AG04450 (cell line): ENCODE results near the gene HMGXB3. TPM values are rescaled to one million over a fixed set of nuclear protein-coding genes. Genes with fewer than 3 reads are reported as not detected.

Experiments used
- CTCF ChIA-PET: fragments of 300-600, 350-600 bp; formaldehyde crosslinking; extraction: SDS; loops from one replicate; lab custom pipeline; 2022; ENCODE audit warnings: antibody characterized with exemption, inconsistent platforms; lab: Charles Lee
- POLR2A ChIA-PET: fragments of 350-600 bp; formaldehyde crosslinking; extraction: SDS; loops from one replicate; lab custom pipeline; 2021; ENCODE audit warnings: antibody characterized with exemption, inconsistent platforms; lab: Yijun Ruan, JAX
- DNase-seq: peaks from one replicate; pipeline ENCODE4 v3.0.0-alpha.2; 2011; ENCODE audit warnings: low read depth, low spot score
- H3K27ac ChIP-seq: one replicate; pipeline ENCODE4 v1.5.1; 2012; ENCODE audit warnings: low read depth, low read length, control low read depth
- H3K27me3 ChIP-seq: one replicate; pipeline ENCODE4 v1.6.0; 2012; ENCODE audit warnings: low read length; ENCODE audit not compliant: control insufficient read depth, insufficient read depth
- H3K4me3 ChIP-seq: 2 replicates; pipeline ENCODE4 v1.5.1; 2011; ENCODE audit warnings: mild to moderate bottlenecking, low read depth, low read length, control low read depth
- H3K9me3 ChIP-seq: 2 replicates; pipeline ENCODE4 v1.5.1; 2012; ENCODE audit warnings: low read length; ENCODE audit not compliant: control insufficient read depth, insufficient read depth
- CTCF ChIP-seq: IDR thresholded peaks from 2 replicates; pipeline ENCODE4 v1.5.1; 2011; ENCODE audit warnings: low read depth, low read length, control low read depth, inconsistent platforms
- polyA plus RNA-seq: library from polyadenylated mRNA; depleted of rRNA; stranded (reverse); fragments of >200 nt; gene quantifications from 2 replicates; pipeline ENCODE4 v1.2.3, GENCODE V29; 2011

The HMGXB3 gene
- polyA plus RNA-seq, 1 experiment = 37.0 TPM

GRCh38 chr5:150061538-150061995 lies 61.0 kb downstream of the HMGXB3 start:
- DNase-seq = no peak

GRCh38 chr5:150062216-150062922 lies 61.8 kb downstream of the HMGXB3 start:
- no peak for DNase-seq
- POLR2A ChIA-PET = no interaction called here

More at GRCh38 chr5:150061538-150061995, 61.0 kb downstream of the HMGXB3 start:
- Histone ChIP-seq H3K27ac (no peak overlapping the region), H3K9me3 (no peaks in the 10 kb centered on the region), H3K4me3 (no peak overlapping the region), H3K27me3 (no peaks in the 10 kb centered on the region)
- TF ChIP-seq CTCF = no peak
- ChIA-PET POLR2A (interaction anchor here (0.6 kb wide), 1 partner anchor 50 kb away, joined by 3 read pairs; no protein-coding TSS in a partner anchor), CTCF (no interaction called here)

GRCh38 chr5:150063638-150064037 lies 63.1 kb downstream of the HMGXB3 start:
- DNase-seq = no peak
- TF ChIP-seq CTCF = no peak
- ChIA-PET POLR2A (interaction anchor here (1.1 kb wide), 1 partner anchor 14 kb away, joined by 3 read pairs; no protein-coding TSS in a partner anchor), CTCF (no interaction called here)
- no peaks in the 10 kb centered on the region for H3K9me3 ChIP-seq
- H3K4me3 ChIP-seq = no peak overlapping the region
- H3K27ac ChIP-seq = no peak overlapping the region
- H3K27me3 ChIP-seq = no peaks in the 10 kb centered on the region

More at GRCh38 chr5:150062216-150062922, 61.8 kb downstream of the HMGXB3 start:
- no peaks in the 10 kb centered on the region for H3K9me3 ChIP-seq
- H3K27ac ChIP-seq = no peak overlapping the region
- H3K27me3 ChIP-seq = no peaks in the 10 kb centered on the region
- no peak for TF ChIP-seq CTCF
- no peak overlapping the region for H3K4me3 ChIP-seq
- CTCF ChIA-PET = no interaction called here

GRCh38 chr5:150064681-150065220 lies 64.2 kb downstream of the HMGXB3 start:
- Histone ChIP-seq H3K27ac (no peak overlapping the region), H3K4me3 (no peak overlapping the region), H3K9me3 (no peaks in the 10 kb centered on the region; the same call in 1 of the 2 replicates), H3K27me3 (no peaks in the 10 kb centered on the region)
- POLR2A ChIA-PET = interaction anchor here (1.1 kb wide), 2 partner anchors 15 to 49 kb away, joined by 3 read pairs; no protein-coding TSS in a partner anchor
- CTCF ChIA-PET = interaction anchor here (0.5 kb wide), 1 partner anchor 447 kb away, joined by 5 read pairs; no protein-coding TSS in a partner anchor
- DNase-seq = no peak
- TF ChIP-seq CTCF = no peak

- ChIA-PET CTCF (interaction anchor here (0.6 to 1.2 kb wide), 3 partner anchors 9 to 213 kb away, joined by 3 to 4 read pairs (median 4); no protein-coding TSS in a partner anchor), POLR2A (no interaction called here)
- H3K4me3 ChIP-seq = no peak overlapping the region
These were observed 64.8 kb downstream of the HMGXB3 start for GRCh38 chr5:150065346-150065745.

More at GRCh38 chr5:150065346-150065745, 64.8 kb downstream of the HMGXB3 start:
- Histone ChIP-seq H3K27ac (peak overlapping the region; percentile 21), H3K9me3 (no peaks in the 10 kb centered on the region; the same call in 1 of the 2 replicates), H3K27me3 (no peaks in the 10 kb centered on the region)
- no peak for DNase-seq
- TF ChIP-seq CTCF = no peak
